Neuronal stem cell (in vitro differentiated cells): Measurements from ENCODE around the gene NFIB.

Experiments
- DNase-seq: peaks from one replicate; pipeline ENCODE4 v3.0.0-alpha.2; 2013; ENCODE audit warnings: low spot score
- H2AFZ ChIP-seq: one replicate; pipeline ENCODE4 v1.6.1; 2013; ENCODE audit warnings: mild to moderate bottlenecking, low read length, inconsistent platforms
- H2AK5ac ChIP-seq: 2 replicates; pipeline ENCODE4 v1.6.1; 2013; ENCODE audit warnings: low read depth, mild to moderate bottlenecking, inconsistent platforms, low read length, moderate library complexity, mixed read lengths
- H2BK120ac ChIP-seq: 2 replicates; pipeline ENCODE4 v1.6.1; 2013; ENCODE audit warnings: low read depth, mild to moderate bottlenecking, inconsistent platforms, low read length, moderate library complexity, mixed read lengths
- H2BK12ac ChIP-seq: one replicate; pipeline ENCODE4 v1.6.1; 2013; ENCODE audit warnings: low read length, inconsistent platforms
- H2BK15ac ChIP-seq: 2 replicates; pipeline ENCODE4 v1.6.1; 2013; ENCODE audit warnings: mild to moderate bottlenecking, low read length, inconsistent platforms, mixed read lengths
- H2BK5ac ChIP-seq: one replicate; pipeline ENCODE4 v1.6.1; 2013; ENCODE audit warnings: inconsistent platforms, mild to moderate bottlenecking, low read length, moderate library complexity
- H3K14ac ChIP-seq: one replicate; pipeline ENCODE4 v1.6.1; 2013; ENCODE audit warnings: low read length, inconsistent platforms
- H3K18ac ChIP-seq: 2 replicates; pipeline ENCODE4 v1.6.1; 2013; ENCODE audit warnings: low read length, inconsistent platforms
- H3K23ac ChIP-seq: 2 replicates; pipeline ENCODE4 v1.6.1; 2013; ENCODE audit warnings: low read depth, mild to moderate bottlenecking, mixed read lengths, low read length, inconsistent platforms; ENCODE audit not compliant: poor library complexity
- H3K27ac ChIP-seq: replicated peaks from 3 replicates; pipeline ENCODE4 v1.5.1; 2013; ENCODE audit warnings: low read length, inconsistent platforms
- H3K27me3 ChIP-seq, 3 experiments: 2 replicates each; pipeline ENCODE4 v1.6.1; 2013; ENCODE audit warnings: low read length in 3 of 3, mild to moderate bottlenecking in 2 of 3, inconsistent platforms in 1 of 3, low read depth in 1 of 3, mixed read lengths in 1 of 3, moderate library complexity in 1 of 3; ENCODE audit not compliant: control insufficient read depth in 3 of 3, insufficient read depth in 3 of 3
- H3K36me3 ChIP-seq, 2 donors: replicated peaks in 1 of 2; 2 replicates each; pipeline ENCODE4 v1.6.1; 2013; ENCODE audit warnings: low read length in 2 of 2; ENCODE audit not compliant: control insufficient read depth in 2 of 2, insufficient read depth in 2 of 2
- H3K4ac ChIP-seq: 2 replicates; pipeline ENCODE4 v1.6.1; 2013; ENCODE audit warnings: inconsistent platforms, mild to moderate bottlenecking, low read length, moderate library complexity
- H3K4me1 ChIP-seq, 2 donors: 1 replicate in 1 of 2; 2 replicates in 1 of 2; pipeline ENCODE4 v1.6.1; 2013; ENCODE audit warnings: low read length in 2 of 2, low read depth in 1 of 2; ENCODE audit not compliant: control insufficient read depth in 2 of 2, insufficient read depth in 1 of 2
- H3K4me2 ChIP-seq: one replicate; pipeline ENCODE4 v1.6.1; 2013; ENCODE audit warnings: mild to moderate bottlenecking, low read length, inconsistent platforms; ENCODE audit not compliant: insufficient read depth, poor library complexity, severe bottlenecking
- H3K4me3 ChIP-seq, 2 donors: 2 replicates each; pipeline ENCODE4 v1.5.1; 2013; ENCODE audit warnings: low read length in 2 of 2, mild to moderate bottlenecking in 2 of 2, inconsistent platforms in 1 of 2, moderate library complexity in 1 of 2
- H3K79me1 ChIP-seq: one replicate; pipeline ENCODE4 v1.6.1; 2013; ENCODE audit warnings: low read depth, mild to moderate bottlenecking, inconsistent platforms, low read length, moderate library complexity
- H3K9ac ChIP-seq: one replicate; pipeline ENCODE4 v1.6.1; 2013; ENCODE audit warnings: mild to moderate bottlenecking, low read depth, low read length, inconsistent platforms; ENCODE audit not compliant: poor library complexity
- H3K9me3 ChIP-seq, 2 donors: replicated peaks in 1 of 2; 2 replicates each; pipeline versions ENCODE3 to v1.6.1; 2013; ENCODE audit warnings: low read length in 2 of 2, mild to moderate bottlenecking in 2 of 2, inconsistent platforms in 1 of 2, low read depth in 1 of 2, mixed read lengths in 1 of 2, moderate library complexity in 1 of 2; ENCODE audit not compliant: control insufficient read depth in 2 of 2, insufficient read depth in 1 of 2
- H4K8ac ChIP-seq: one replicate; pipeline ENCODE4 v1.6.1; 2013; ENCODE audit warnings: low read depth, mild to moderate bottlenecking, inconsistent platforms, low read length, moderate library complexity
- H4K91ac ChIP-seq: one replicate; pipeline ENCODE4 v1.6.1; 2013; ENCODE audit warnings: low read length, low read depth, mild to moderate bottlenecking, inconsistent platforms; ENCODE audit not compliant: poor library complexity
- WGBS, 2 donors: extraction: QIAGEN DNeasy Blood & Tissue Kit; methylation state at CpG; one replicate each; pipeline ENCODE4 v1.1.7; 2013; ENCODE audit warnings: missing lambda C conversion rate in 2 of 2, mixed read lengths in 1 of 2; ENCODE audit not compliant: insufficient read length in 2 of 2, insufficient replicate concordance in 1 of 2; ENCODE audit errors: extremely low coverage in 2 of 2; 5-methylcytosine and 5-hydroxymethylcytosine counted together

NFIB gene

DNA sequence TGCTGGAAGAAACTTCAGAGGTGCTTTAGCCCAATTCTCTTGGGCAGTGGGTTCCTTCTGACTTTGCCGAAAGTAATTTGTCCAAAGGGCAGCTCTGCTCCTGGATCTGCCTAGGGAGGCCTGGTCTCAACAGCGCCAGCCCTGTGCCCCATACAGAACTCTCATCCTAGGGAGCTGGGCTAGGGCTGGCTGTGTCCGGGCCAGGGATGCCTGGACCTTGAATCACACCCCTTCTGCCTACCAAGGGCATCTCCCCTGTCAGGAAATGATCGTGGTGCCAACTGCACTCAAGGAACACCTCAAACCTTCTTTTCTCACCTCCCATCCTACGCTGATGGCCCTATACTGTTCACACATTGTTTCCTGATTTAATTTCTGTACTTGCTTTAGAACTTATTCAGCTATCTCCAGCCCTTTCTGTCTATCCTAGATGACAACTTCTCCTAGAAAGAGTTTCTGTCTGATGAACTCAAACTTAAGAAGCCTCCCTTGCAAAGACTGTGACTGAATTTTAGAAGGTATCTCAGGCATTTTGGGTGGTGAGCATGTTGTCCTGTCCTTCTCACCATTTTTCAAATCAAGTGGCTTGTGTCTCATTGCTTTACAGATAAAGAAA, 37.4 kb upstream of the NFIB start:
- Histone ChIP-seq H2BK5ac (no peak overlapping the region), H3K79me1 (no peaks in the 10 kb centered on the region), H3K23ac (no peak overlapping the region), H3K18ac (no peak overlapping the region), H3K4me3 (no peak overlapping the region), H3K4ac (no peak overlapping the region), H3K14ac (no peak overlapping the region), H3K27ac (no peak overlapping the region), H3K4me1 (peaks cover 13 to 34% of the 10 kb centered on the region in 2 donors), H2AK5ac (no peak overlapping the region), H3K4me2 (no peak overlapping the region), H2BK12ac (no peak overlapping the region), H3K27me3 (peaks cover 24 to 77% (median 59%) of the 10 kb centered on the region in 3 experiments), H3K36me3 (no peaks in the 10 kb centered on the region), H2BK15ac (no peak overlapping the region), H3K9me3 (peaks cover 0 to 7% of the 10 kb centered on the region in 2 donors), H4K8ac (no peak overlapping the region), H4K91ac (no peak overlapping the region), H2AFZ (no peak overlapping the region), H2BK120ac (no peak overlapping the region), H3K9ac (no peak overlapping the region)
- no CpG with 5 or more reads among the region's 5 CpGs for WGBS, 2 donors
- no peak for DNase-seq

DNA sequence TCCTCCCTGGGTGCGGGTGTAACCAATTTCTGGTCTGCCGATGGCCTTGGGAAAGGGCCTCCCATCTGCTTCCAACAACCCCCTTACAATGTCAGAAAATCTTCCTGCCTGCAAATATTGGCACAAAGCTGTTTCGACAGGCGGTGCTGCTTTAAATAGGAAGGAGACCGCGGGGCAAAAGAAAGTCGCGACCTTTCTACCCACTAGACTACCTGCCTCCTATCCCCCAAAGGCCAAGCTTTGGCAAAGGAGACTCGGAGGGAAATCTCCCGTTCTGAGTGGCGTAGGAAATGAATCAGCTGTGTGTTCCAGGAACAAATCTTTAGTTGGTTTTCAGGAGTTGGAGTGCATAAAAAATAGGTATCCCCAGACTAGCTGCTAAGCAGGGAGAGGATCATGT, 36.8 kb upstream of the NFIB start:
- no peak overlapping the region for H3K9ac ChIP-seq
- no peak for DNase-seq
- no peak overlapping the region for H4K8ac ChIP-seq
- H3K18ac ChIP-seq: no peak overlapping the region
- no peak overlapping the region for H3K4me3 ChIP-seq
- H3K4ac ChIP-seq: no peak overlapping the region
- H3K4me1 ChIP-seq: peaks cover 17 to 39% of the 10 kb centered on the region in 2 donors
- H3K23ac ChIP-seq: no peak overlapping the region
- H3K36me3 ChIP-seq: no peaks in the 10 kb centered on the region
- H2BK5ac ChIP-seq: no peak overlapping the region
- peaks cover 0 to 7% of the 10 kb centered on the region in 2 donors for H3K9me3 ChIP-seq
- H3K27ac ChIP-seq: no peak overlapping the region
- peaks cover 27 to 82% (median 64%) of the 10 kb centered on the region in 3 experiments for H3K27me3 ChIP-seq
- H3K4me2 ChIP-seq: no peak overlapping the region
- no peaks in the 10 kb centered on the region for H3K79me1 ChIP-seq
- no peak overlapping the region for H2AFZ ChIP-seq
- WGBS, 2 donors: no CpG with 5 or more reads among the region's 11 CpGs
- H2BK15ac ChIP-seq: no peak overlapping the region
- H2BK12ac ChIP-seq: no peak overlapping the region
- no peak overlapping the region for H2BK120ac ChIP-seq
- H4K91ac ChIP-seq: no peak overlapping the region
- no peak overlapping the region for H3K14ac ChIP-seq
- H2AK5ac ChIP-seq: no peak overlapping the region

DNA sequence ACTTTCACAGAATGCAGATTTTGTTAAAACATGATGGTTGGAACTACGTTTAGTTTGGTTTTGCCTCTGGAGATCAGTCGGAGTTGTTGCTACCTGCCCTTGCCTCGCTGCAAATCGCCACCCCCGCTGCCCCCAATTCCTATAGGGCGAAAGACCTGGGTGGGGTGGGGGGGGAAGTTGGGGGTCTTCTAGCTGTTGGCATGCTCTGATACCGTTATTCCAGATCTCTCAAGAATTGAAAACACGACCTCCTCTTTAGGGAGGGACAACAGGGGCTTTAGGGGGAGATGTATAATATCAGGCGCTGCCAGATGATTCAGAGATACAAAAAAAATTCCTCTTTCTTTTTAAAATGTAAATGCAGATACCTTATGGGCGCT, 36.4 kb upstream of the NFIB start:
- H3K4me1 ChIP-seq: peaks cover 20 to 44% of the 10 kb centered on the region in 2 donors
- H3K4me2 ChIP-seq: peak overlapping the region; percentile 13
- no peaks in the 10 kb centered on the region for H3K36me3 ChIP-seq
- no peak overlapping the region for H3K18ac ChIP-seq
- H2BK12ac ChIP-seq: no peak overlapping the region
- no peak overlapping the region for H2BK15ac ChIP-seq
- peaks cover 32 to 87% (median 69%) of the 10 kb centered on the region in 3 experiments for H3K27me3 ChIP-seq
- H3K23ac ChIP-seq: no peak overlapping the region
- H3K79me1 ChIP-seq: no peaks in the 10 kb centered on the region
- H2BK120ac ChIP-seq: no peak overlapping the region
- no peak overlapping the region for H3K4me3 ChIP-seq
- H3K14ac ChIP-seq: no peak overlapping the region
- WGBS, 2 donors: no CpG with 5 or more reads among the region's 10 CpGs
- H3K4ac ChIP-seq: no peak overlapping the region
- H2AK5ac ChIP-seq: no peak overlapping the region
- no peak overlapping the region for H3K27ac ChIP-seq
- H4K8ac ChIP-seq: no peak overlapping the region
- no peak overlapping the region for H4K91ac ChIP-seq
- H2AFZ ChIP-seq: no peak overlapping the region
- no peak overlapping the region for H3K9ac ChIP-seq
- no peak overlapping the region for H2BK5ac ChIP-seq
- H3K9me3 ChIP-seq: peaks cover 0 to 7% of the 10 kb centered on the region in 2 donors
- no peak for DNase-seq

DNA sequence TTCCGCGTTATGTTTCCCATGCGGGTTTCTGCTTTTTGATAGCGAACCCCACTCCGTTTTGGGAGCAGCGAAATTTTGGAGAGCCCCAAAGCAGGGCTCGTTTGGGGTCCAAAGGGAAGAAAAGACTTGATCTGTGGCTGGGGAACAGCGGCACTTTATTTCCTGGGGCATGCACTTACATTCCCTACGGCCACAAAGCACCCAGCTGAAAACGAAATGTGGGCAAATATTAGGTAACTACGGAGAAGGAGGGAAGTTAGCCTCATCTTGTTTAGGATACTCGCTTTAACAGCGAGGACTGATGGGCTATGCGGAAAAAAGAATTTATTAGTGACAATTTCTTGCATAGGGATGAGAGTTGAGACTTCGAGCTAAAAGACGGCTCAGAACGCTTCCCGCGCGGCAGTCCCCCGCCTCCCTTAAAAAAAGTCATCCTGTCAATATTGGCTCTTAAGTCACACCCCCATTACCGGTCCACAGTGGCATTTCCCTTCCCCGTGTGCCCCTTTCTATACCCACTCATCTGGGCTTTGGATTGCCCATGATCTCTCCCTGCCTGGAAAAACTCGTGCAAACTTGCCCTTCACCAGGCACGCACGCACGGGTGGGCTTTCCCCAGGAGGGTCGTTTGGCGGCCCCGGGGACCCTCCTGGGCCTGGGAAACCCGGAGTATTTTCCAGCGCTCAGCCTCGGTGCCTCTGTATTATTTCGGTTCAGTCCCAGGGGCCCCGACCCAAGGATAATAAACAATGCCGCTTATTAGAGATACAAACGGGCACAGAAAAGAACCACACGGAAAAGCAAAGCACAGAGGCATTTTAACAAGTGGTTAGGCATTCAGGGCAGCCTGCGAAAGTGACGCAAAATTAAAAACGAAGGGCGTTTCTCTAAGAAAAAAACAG, 35.8 kb upstream of the NFIB start:
- Histone ChIP-seq H3K4me3 (no peak overlapping the region), H3K4me1 (peaks cover 20 to 45% of the 10 kb centered on the region in 2 donors)

More for the DNA sequence above, 35.8 kb upstream of the NFIB start:
- H3K4me2 ChIP-seq: peak overlapping the region; percentile 47
- peak overlapping the region; percentile 4 for H3K18ac ChIP-seq
- WGBS, 2 donors: no CpG with 5 or more reads among the region's 42 CpGs
- H3K9me3 ChIP-seq: peaks cover 0 to 7% of the 10 kb centered on the region in 2 donors
- H2BK15ac ChIP-seq: no peak overlapping the region
- peaks cover 32 to 88% (median 75%) of the 10 kb centered on the region in 3 experiments for H3K27me3 ChIP-seq
- no peak overlapping the region for H2AK5ac ChIP-seq
- no peaks in the 10 kb centered on the region for H3K36me3 ChIP-seq
- no peak overlapping the region for H2BK5ac ChIP-seq
- peak overlapping the region; percentile 78 for H2AFZ ChIP-seq
- no peak overlapping the region for H3K4ac ChIP-seq
- no peaks in the 10 kb centered on the region for H3K79me1 ChIP-seq
- no peak overlapping the region for H3K9ac ChIP-seq
- H2BK120ac ChIP-seq: no peak overlapping the region
- no peak overlapping the region for H2BK12ac ChIP-seq
- no peak overlapping the region for H3K14ac ChIP-seq
- no peak overlapping the region for H3K27ac ChIP-seq
- no peak overlapping the region for H3K23ac ChIP-seq
- H4K91ac ChIP-seq: no peak overlapping the region
- DNase-seq: no peak
- H4K8ac ChIP-seq: no peak overlapping the region
